SW480 (cell line): ENCODE data around the gene XCR1.
"Not testable (repeated sequence)": the region's sequence is repeated elsewhere in the genome, so short reads cannot be mapped to it uniquely, and the experiment has no call there.

ENCODE experiments used
- DNase-seq: peaks from one replicate; pipeline ENCODE4 v3.0.0-alpha.2; 2016; ENCODE audit warnings: low spot score

The XCR1 gene

GRCh38 chr3:46038916-46039315 lies 11.6 kb upstream of the XCR1 start:
- DNase-seq = no peak

GRCh38 chr3:46038071-46038470 lies 10.8 kb upstream of the XCR1 start:
- DNase-seq = not testable (repeated sequence)

- no peak for DNase-seq
These were observed 8.9 kb upstream of the XCR1 start for GRCh38 chr3:46036191-46036590.

- no peak for DNase-seq
These were observed 4.5 kb upstream of the XCR1 start for GRCh38 chr3:46031747-46032146.

GRCh38 chr3:46031269-46031668 lies 4.0 kb upstream of the XCR1 start:
- DNase-seq = no peak

- no peak for DNase-seq
These were observed 3.3 kb upstream of the XCR1 start for GRCh38 chr3:46030626-46031025.

- DNase-seq = no peak
These were observed 2.8 kb upstream of the XCR1 start for GRCh38 chr3:46029953-46030543.

- no peak for DNase-seq
These were observed 584 bp upstream of the XCR1 start for GRCh38 chr3:46027736-46028397.

GRCh38 chr3:46025139-46025538 lies 2.1 kb downstream of the XCR1 start:
- no peak for DNase-seq

GRCh38 chr3:46024131-46024530 lies 3.2 kb downstream of the XCR1 start:
- DNase-seq = no peak

GRCh38 chr3:46022909-46023785 lies 4.1 kb downstream of the XCR1 start:
- no peak for DNase-seq

- no peak for DNase-seq
These were observed 5.8 kb downstream of the XCR1 start for GRCh38 chr3:46021516-46021915.

GRCh38 chr3:46020766-46021510 lies 6.3 kb downstream of the XCR1 start:
- DNase-seq = no peak

GRCh38 chr3:46019707-46020106 lies 7.6 kb downstream of the XCR1 start:
- DNase-seq = no peak

GRCh38 chr3:46017720-46018119 lies 9.6 kb downstream of the XCR1 start:
- DNase-seq = peak; percentile 7

- no peak for DNase-seq
These were observed 13.8 kb downstream of the XCR1 start for GRCh38 chr3:46013316-46014094.

GRCh38 chr3:46012246-46012645 lies 15.0 kb downstream of the XCR1 start:
- DNase-seq = no peak

GRCh38 chr3:46010519-46011113 lies 16.7 kb downstream of the XCR1 start:
- no peak for DNase-seq

- DNase-seq = no peak
These were observed 19.2 kb downstream of the XCR1 start for GRCh38 chr3:46008058-46008457.

- no peak for DNase-seq
These were observed 20.0 kb downstream of the XCR1 start for GRCh38 chr3:46007280-46007679.
